Renal pelvis (tissue), 4 donors: ENCODE measurements around the gene KLK12. TPM values are rescaled to one million over a fixed set of nuclear protein-coding genes. Genes with fewer than 3 reads are reported as not detected.
A peak's percentile ranks its signal among the peaks of the same experiment; 100 is the strongest.

Experiments
- DNase-seq: peaks from one replicate; pipeline ENCODE4 v3.0.0-alpha.2; 2013
- polyA plus RNA-seq, 3 donors: library from polyadenylated mRNA; unstranded; fragments of 120-200 nt; gene quantifications; one replicate each; pipeline ENCODE4 v1.2.1, GENCODE V29; 2013; ENCODE audit not compliant: insufficient read length in 3 of 3

The KLK12 gene
- polyA plus RNA-seq, 3 donors = not detected

DNA sequence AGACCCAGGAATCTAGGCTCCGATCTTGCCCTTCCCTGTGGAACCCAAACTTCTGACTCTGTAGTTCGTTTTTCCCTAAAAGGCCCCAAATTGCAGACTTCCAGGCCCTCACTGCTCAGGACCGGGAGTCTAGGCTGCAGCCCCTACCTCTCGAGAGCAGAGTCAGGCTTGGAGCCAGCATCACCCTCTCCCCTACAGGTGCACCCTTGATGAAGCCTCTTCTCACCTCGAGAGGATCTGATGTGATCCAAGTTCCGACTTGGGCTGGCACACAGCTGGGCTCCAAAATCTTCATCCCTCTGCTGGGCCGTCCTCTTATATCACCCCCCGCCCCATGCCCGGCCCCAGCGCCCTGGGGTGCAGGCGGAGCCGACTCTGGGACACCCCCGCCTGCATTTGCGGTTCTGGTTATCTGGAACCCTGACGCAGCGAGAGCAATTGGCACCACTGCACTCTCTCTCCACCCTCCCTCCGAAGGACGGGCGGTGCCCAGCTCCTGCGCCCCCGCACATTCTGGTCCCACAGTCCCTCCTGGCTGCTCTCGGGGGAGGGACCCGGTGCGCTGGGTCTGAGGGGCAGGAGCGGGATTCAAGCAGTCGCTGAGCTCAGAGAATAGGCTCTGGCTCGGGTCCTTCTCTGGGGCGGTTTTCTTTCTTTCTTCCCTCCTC, 51.0 kb downstream of the KLK12 start, which contains the start of gene KLK7:
KLK7 (minus strand) TSS at position 293 of the 668 bp plus-strand sequence. CDS start 1,518 bp downstream, outside the sequence.
- DNase-seq = peak; percentile 20

- DNase-seq = no peak
Observed at GRCh38 chr19:50982186-50982585, 52.6 kb downstream of the KLK12 start.

DNA sequence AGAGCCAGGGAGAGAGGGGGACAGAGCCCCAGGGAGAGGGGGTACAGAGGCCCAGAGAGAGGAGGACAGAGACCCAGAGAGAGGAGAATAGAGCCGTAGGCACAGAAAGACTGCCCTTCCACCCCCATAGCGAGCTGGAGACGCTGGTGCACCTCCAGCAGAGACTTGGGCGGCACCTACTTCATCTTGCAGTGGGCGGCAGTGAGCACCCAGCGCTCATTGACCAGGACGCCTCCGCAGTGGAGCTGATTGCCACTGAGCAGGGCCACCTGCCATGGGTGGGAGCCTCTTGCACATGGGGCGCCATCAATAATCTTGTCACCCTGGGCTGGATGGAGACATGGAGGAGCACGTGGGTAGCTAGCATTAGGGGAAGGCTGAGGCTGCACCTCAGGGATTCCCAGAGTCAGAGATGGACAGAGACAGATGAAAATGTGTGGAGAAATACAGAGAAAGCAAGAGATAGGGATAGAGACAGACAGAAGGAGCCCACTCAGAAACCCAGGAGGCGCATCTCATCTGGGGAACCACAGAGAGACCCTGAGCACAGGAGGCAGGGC, 53.1 kb downstream of the KLK12 start:
- DNase-seq = no peak

DNA sequence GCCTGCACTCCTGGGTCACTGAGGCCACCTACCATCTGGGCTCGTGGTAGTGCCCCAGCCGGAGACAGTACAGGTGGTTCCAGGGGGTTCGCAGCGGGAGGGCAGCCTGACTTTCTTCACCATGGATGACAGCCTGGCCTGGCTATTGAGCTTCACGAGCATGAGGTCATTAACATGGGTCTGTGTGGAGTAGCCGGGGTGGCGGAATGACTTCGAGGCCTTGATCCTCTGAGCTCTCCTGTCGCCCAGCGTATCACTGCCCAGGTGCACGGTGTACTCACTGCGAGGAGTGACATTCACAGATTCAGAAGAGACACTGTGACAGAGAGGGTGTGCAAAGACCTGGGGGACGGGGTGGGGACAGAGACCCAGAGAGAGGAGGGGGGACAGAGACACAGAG, 54.6 kb downstream of the KLK12 start:
- DNase-seq = no peak

DNA sequence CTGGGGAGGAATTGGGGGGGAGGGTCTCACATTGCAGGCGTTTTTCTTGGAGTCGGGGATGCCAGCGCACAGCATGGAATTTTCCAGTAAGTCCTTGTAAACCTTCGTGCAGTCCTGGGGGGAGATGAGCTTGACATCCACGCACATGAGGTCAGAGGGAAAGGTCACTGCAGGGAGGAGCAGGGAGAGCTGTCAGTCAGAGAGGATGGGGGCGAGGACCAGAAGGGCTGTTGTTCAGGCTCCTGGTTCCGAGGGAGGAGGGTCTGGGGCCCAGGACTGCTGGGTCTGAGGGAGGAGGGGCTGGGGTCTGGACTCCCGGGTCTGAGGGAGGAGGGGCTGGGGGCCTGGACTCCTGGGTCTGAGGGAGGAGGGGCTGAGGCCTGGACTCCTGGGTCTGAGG, 55.0 kb downstream of the KLK12 start:
- no peak for DNase-seq

Other genes starting within 250 kb of the KLK12 start
- under 1 TPM in 1 of 3 donors, not detected in 2; 0.09 TPM for gene ACP4, start 244.6 kb downstream of the KLK12 start, polyA plus RNA-seq
- gene KLK1, start 211.2 kb downstream of the KLK12 start, polyA plus RNA-seq = 1 to 10 TPM; 1.2 to 1.7 (median 1.3) TPM
- not detected for gene KLK15, start 201.4 kb downstream of the KLK12 start, polyA plus RNA-seq
- under 1 TPM; 0.47 to 0.58 (median 0.51) TPM for gene KLK3, start 180.1 kb downstream of the KLK12 start, polyA plus RNA-seq
- under 1 TPM in 2 of 3 donors, not detected in 1; 0.21 to 0.34 TPM for gene KLK2, start 161.6 kb downstream of the KLK12 start, polyA plus RNA-seq
- under 1 TPM in 1 of 3 donors, not detected in 2; 0.06 TPM for gene KLK4, start 123.6 kb downstream of the KLK12 start, polyA plus RNA-seq
- gene KLK5, start 82.0 kb downstream of the KLK12 start, polyA plus RNA-seq = 1 to 10 TPM; 1.6 to 1.9 (median 1.9) TPM
- gene KLK6, start 65.4 kb downstream of the KLK12 start, polyA plus RNA-seq = 10 to 100 TPM; 37.7 to 40.8 (median 37.7) TPM
- gene KLK7, start 51.1 kb downstream of the KLK12 start, polyA plus RNA-seq = 1 to 10 TPM; 3.3 to 4.5 (median 3.8) TPM
- gene KLK8, start 33.4 kb downstream of the KLK12 start, polyA plus RNA-seq = 1 to 10 TPM; 1.8 to 2.8 (median 2.8) TPM
- gene KLK10, start 15.3 kb downstream of the KLK12 start, polyA plus RNA-seq = under 1 TPM; 0.16 to 0.36 (median 0.24) TPM
- under 1 TPM in 1 of 3 donors, not detected in 2; 0.14 TPM for gene KLK11, start 8.4 kb downstream of the KLK12 start, polyA plus RNA-seq
- gene KLK13, start 30.1 kb upstream of the KLK12 start, polyA plus RNA-seq = under 1 TPM; 0.24 to 0.65 (median 0.53) TPM
- gene KLK14, start 47.9 kb upstream of the KLK12 start, polyA plus RNA-seq = under 1 TPM; 0.14 to 0.32 (median 0.19) TPM
- 1 to 10 TPM; 3.0 to 5.1 (median 4.3) TPM for gene CTU1, start 73.4 kb upstream of the KLK12 start, polyA plus RNA-seq
- gene SIGLEC9, start 89.9 kb upstream of the KLK12 start, polyA plus RNA-seq = 1 to 10 TPM; 1.5 to 1.8 (median 1.5) TPM
- under 1 TPM; 0.33 to 0.43 (median 0.36) TPM for gene SIGLEC7, start 107.3 kb upstream of the KLK12 start, polyA plus RNA-seq
- gene CD33, start 190.1 kb upstream of the KLK12 start, polyA plus RNA-seq = 1 to 10 TPM; 1.8 to 2.5 (median 2.3) TPM
- gene SIGLECL1, start 216.1 kb upstream of the KLK12 start, polyA plus RNA-seq = not detected